HEK293T (cell line): Measurements from ENCODE around the gene CSF2.

Experiments
- CTCF ChIA-PET: fragments of 350-600 bp; formaldehyde crosslinking; extraction: SDS; loops from one replicate; lab custom pipeline; 2021; ENCODE audit warnings: antibody characterized with exemption, inconsistent platforms; lab: Yijun Ruan, JAX
- POLR2A ChIA-PET: fragments of 350-600 bp; formaldehyde crosslinking; extraction: SDS; loops from one replicate; lab custom pipeline; 2020; ENCODE audit warnings: antibody characterized with exemption, inconsistent platforms; lab: Yijun Ruan, JAX
- DNase-seq: peaks from one replicate; pipeline ENCODE4 v3.0.0; 2012; ENCODE audit warnings: mixed read lengths; ENCODE audit errors: extremely low spot score
- ARNT ChIP-seq: fragments of 450-650 bp; IDR thresholded peaks from 2 replicates; pipeline ENCODE4 v1.6.1; 2017; ENCODE audit warnings: mild to moderate bottlenecking
- BHLHE40 ChIP-seq: fragments of 450-650 bp; IDR thresholded peaks from 2 replicates; pipeline ENCODE4 v1.6.1; 2016; ENCODE audit warnings: mild to moderate bottlenecking, moderate library complexity, borderline replicate concordance
- CTBP1 ChIP-seq: fragments of 450-650 bp; IDR thresholded peaks from 2 replicates; pipeline ENCODE4 v1.6.1; 2016; ENCODE audit warnings: borderline replicate concordance
- ELF4 ChIP-seq: fragments of 450-650 bp; IDR thresholded peaks from 2 replicates; pipeline ENCODE4 v1.6.1; 2017; ENCODE audit warnings: antibody characterized with exemption
- FOXA1 ChIP-seq: fragments of 450-650 bp; IDR thresholded peaks from 2 replicates; pipeline ENCODE4 v1.6.1; 2016; ENCODE audit warnings: mild to moderate bottlenecking
- FOXK2 ChIP-seq: fragments of 450-650 bp; IDR thresholded peaks from 2 replicates; pipeline ENCODE4 v1.6.1; 2016; ENCODE audit warnings: mild to moderate bottlenecking
- FOXM1 ChIP-seq: fragments of 450-650 bp; IDR thresholded peaks from 2 replicates; pipeline ENCODE4 v1.6.1; 2017; ENCODE audit warnings: mild to moderate bottlenecking, borderline replicate concordance
- HDGF ChIP-seq: fragments of 450-650 bp; IDR thresholded peaks from 2 replicates; pipeline ENCODE4 v1.6.1; 2017; ENCODE audit warnings: antibody characterized with exemption, borderline replicate concordance
- L3MBTL2 ChIP-seq: fragments of 450-650 bp; conservative IDR thresholded peaks from 2 replicates; pipeline ENCODE4 v1.6.1; 2016; ENCODE audit warnings: mild to moderate bottlenecking
- LEF1 ChIP-seq: fragments of 450-650 bp; IDR thresholded peaks from 2 replicates; pipeline ENCODE4 v1.6.1; 2017; ENCODE audit warnings: mild to moderate bottlenecking, borderline replicate concordance
- NFRKB ChIP-seq: fragments of 450-650 bp; IDR thresholded peaks from 2 replicates; pipeline ENCODE4 v1.6.1; 2016; ENCODE audit warnings: mild to moderate bottlenecking, moderate library complexity
- PKNOX1 ChIP-seq: fragments of 450-650 bp; IDR thresholded peaks from 2 replicates; pipeline ENCODE4 v1.6.1; 2016
- SP1 ChIP-seq: fragments of 450-650 bp; IDR thresholded peaks from 2 replicates; pipeline ENCODE4 v1.6.1; 2017
- SUZ12 ChIP-seq: fragments of 450-650 bp; IDR thresholded peaks from 2 replicates; pipeline ENCODE4 v1.6.1; 2016; ENCODE audit warnings: mild to moderate bottlenecking
- TARDBP ChIP-seq: fragments of 450-650 bp; IDR thresholded peaks from 2 replicates; pipeline ENCODE4 v1.6.1; 2016
- ZNF384 ChIP-seq: fragments of 450-650 bp; IDR thresholded peaks from 2 replicates; pipeline ENCODE4 v1.6.1; 2016

CSF2 gene

DNA sequence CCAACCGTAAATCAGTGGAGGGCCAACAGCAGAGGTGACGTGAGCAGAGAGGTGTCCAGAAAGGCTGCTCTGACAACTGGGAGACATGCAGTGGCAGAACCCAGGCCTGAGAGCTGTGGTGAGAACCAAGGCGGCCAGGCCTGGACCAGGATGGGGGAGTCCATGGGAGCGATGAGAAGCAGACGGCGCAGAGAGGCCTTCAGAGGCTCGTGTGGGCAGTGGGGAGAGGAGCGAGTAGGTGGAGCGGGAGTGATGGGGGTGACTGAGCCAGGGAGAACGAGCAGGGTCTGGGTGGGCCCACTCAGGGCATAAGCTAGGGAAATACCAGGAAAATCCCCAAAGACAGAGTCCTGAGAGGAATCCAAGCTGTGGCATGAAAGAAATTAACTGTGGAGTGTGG is 21.1 kb upstream of the CSF2 start:
- DNase-seq: no peak
- TF ChIP-seq FOXA1: no peak
- TF ChIP-seq NFRKB: no peak
- no peak for TF ChIP-seq BHLHE40
- no peak for TF ChIP-seq SUZ12
- TF ChIP-seq HDGF: no peak
- TF ChIP-seq FOXM1: no peak
- no peak for TF ChIP-seq SP1
- TF ChIP-seq L3MBTL2: no peak
- no peak for TF ChIP-seq FOXK2
- TF ChIP-seq LEF1: no peak
- TF ChIP-seq ZNF384: no peak
- no peak for TF ChIP-seq CTBP1
- no peak for TF ChIP-seq TARDBP
- CTCF ChIA-PET: interaction anchor here (1.1 kb wide), 1 partner anchor 12 kb away, joined by 5 read pairs; no protein-coding TSS in a partner anchor
- POLR2A ChIA-PET: interaction anchor here (1.3 kb wide), 1 partner anchor 29 kb away, joined by 3 read pairs; no protein-coding TSS in a partner anchor

GRCh38 chr5:132053483-132053882 is 20.1 kb upstream of the CSF2 start:
- CTCF ChIA-PET: interaction anchor here (1.1 kb wide), 1 partner anchor 11 kb away, joined by 5 read pairs; no protein-coding TSS in a partner anchor

GRCh38 chr5:132054031-132054696 is 19.4 kb upstream of the CSF2 start:
- ChIA-PET CTCF (no interaction called here), POLR2A (interaction anchor here (0.6 to 1.3 kb wide), 2 partner anchors 31 to 408 kb away, joined by 3 read pairs; no protein-coding TSS in a partner anchor)
- TF ChIP-seq HDGF (no peak), NFRKB (no peak), CTBP1 (no peak), FOXA1 (no peak), SUZ12 (no peak), BHLHE40 (no peak), FOXM1 (no peak), ARNT (no peak), SP1 (no peak), L3MBTL2 (no peak), ELF4 (no peak), FOXK2 (no peak), LEF1 (no peak), ZNF384 (no peak), TARDBP (no peak)
- no peak for DNase-seq

More at GRCh38 chr5:132053483-132053882, 20.1 kb upstream of the CSF2 start:
- POLR2A ChIA-PET: interaction anchor here (1.3 kb wide), 1 partner anchor 30 kb away, joined by 3 read pairs; no protein-coding TSS in a partner anchor
- no peak for DNase-seq
- TF ChIP-seq L3MBTL2 (no peak), FOXA1 (no peak), ELF4 (no peak)

GRCh38 chr5:132054697-132055440 is 18.7 kb upstream of the CSF2 start:
- DNase-seq: no peak
- POLR2A ChIA-PET: no interaction called here
- TF ChIP-seq FOXK2: no peak
- TF ChIP-seq BHLHE40: no peak
- no peak for TF ChIP-seq FOXM1
- no peak for TF ChIP-seq SUZ12
- TF ChIP-seq ARNT: no peak
- no peak for TF ChIP-seq LEF1
- TF ChIP-seq L3MBTL2: no peak
- no peak for TF ChIP-seq SP1
- no peak for TF ChIP-seq HDGF
- no peak for TF ChIP-seq CTBP1
- no peak for TF ChIP-seq ZNF384
- no peak for TF ChIP-seq PKNOX1
- no peak for TF ChIP-seq FOXA1
- no peak for TF ChIP-seq ELF4
- TF ChIP-seq NFRKB: no peak
- TF ChIP-seq TARDBP: no peak
- CTCF ChIA-PET: no interaction called here

GRCh38 chr5:132055441-132055807 is 18.2 kb upstream of the CSF2 start:
- POLR2A ChIA-PET: no interaction called here
- TF ChIP-seq PKNOX1 (no peak), ELF4 (no peak), SUZ12 (no peak), L3MBTL2 (no peak), ARNT (no peak), BHLHE40 (no peak), HDGF (no peak), LEF1 (no peak), FOXK2 (no peak), FOXA1 (no peak), ZNF384 (no peak), SP1 (no peak), FOXM1 (no peak), NFRKB (no peak)
- DNase-seq: no peak
- CTCF ChIA-PET: no interaction called here

- no peak for DNase-seq
- TF ChIP-seq NFRKB (no peak), L3MBTL2 (no peak), FOXM1 (no peak), ELF4 (no peak)
- ChIA-PET POLR2A (no interaction called here), CTCF (no interaction called here)
Measured at GRCh38 chr5:132055808-132056609, 17.6 kb upstream of the CSF2 start.
